Activated CD4-positive, alpha-beta T cell treated with anti-CD3 and anti-CD28 coated beads, Interleukin-2, Interleukin-6, amounts not matched to agents 100 ng/mL and 50 ng/mL, durations not matched to agents 16 hours and 8 hours (primary cell): ENCODE measurements around the gene TRPT1.

Experiments used
- DNase-seq: peaks from one replicate; pipeline ENCODE4 v3.0.0-alpha.2; 2020

The TRPT1 gene

DNA sequence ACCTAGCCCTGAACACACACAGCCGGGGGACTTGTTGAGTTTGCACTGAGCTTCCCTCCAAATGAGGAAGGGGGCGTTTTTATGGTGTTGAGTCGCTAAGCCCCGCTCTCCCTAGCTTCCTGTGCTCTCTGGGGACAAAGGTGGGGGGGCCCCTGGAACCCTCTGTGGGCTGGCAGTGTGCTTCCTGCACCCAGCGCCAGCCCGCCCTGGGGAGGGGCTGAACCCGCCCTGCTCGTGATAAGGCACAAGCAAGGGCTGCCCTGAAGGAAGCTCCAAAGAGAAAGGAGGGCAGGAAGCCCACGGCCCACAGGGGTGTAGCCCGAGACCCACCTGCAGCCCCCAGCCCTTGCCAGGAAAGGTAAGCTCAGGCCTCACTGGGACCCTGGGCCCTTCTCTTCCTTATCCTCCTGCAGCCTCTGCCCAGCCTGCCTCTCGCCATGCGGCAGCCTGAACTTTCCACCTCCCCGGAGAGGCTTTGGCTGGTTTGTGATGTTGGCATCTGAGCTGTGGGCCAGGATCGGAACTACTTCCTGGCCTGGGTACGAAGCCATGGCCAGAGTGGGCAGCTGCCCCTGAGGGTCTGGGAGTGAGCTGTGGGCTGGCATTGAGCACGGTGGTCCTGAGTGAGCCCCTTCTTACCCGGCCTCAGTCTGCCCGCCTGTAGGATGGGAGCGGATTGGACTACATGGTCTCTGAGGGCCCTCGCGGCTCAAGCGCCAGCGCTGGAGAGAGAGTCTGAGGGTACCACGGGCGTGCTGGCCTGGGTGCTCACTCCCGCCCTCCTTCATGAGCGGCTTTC, 19.3 kb downstream of the TRPT1 start, which contains the start of gene FERMT3:
FERMT3 (plus strand) TSS at position 265 of the 799 bp plus-strand sequence. CDS start 644 bp downstream, outside the sequence.
- DNase-seq: peak; percentile 90

DNA sequence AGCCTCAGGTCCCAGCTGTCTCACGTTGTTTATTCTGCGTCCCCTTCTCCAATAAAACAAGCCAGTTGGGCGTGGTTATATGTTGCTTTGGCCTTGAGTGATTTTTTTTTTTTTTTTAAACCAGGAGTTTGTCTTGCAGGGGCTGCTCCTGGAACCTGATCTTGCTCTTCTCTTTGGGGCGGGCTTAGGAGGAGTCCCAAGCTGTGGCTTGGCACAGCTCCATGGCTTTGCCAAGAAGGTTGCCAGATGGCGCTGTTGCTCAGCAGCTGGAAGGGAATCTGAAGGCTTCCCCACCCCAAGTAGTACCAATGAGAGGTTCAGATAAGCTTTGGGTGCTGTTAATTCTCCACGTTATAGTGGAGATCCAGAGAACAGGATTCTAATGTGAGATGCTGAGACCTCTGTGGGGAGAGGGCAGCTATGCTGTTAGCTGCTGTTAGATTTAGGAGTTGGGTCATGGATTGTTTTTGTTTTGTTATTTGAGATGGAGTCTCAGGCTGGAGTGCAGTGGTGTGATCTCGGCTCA, 21.5 kb downstream of the TRPT1 start:
- DNase-seq: peak; percentile 76

DNA sequence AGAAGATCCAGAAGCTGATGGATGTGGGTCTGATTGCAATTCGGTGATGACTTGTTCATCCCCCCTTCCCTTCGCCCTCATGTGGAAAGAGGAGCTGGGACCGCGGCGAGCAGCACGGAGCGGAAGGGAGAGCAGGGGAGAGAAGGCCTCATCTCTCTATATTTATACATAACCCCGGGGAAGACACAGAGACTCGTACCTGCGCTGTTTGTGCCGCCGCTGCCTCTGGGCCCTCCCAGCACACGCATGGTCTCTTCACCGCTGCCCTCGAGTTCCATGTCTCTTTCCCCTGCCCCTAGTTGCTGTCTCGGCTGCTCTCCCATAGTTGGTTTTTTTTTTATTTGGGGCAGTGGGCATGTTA, 21.9 kb downstream of the TRPT1 start:
- DNase-seq: no peak

DNA sequence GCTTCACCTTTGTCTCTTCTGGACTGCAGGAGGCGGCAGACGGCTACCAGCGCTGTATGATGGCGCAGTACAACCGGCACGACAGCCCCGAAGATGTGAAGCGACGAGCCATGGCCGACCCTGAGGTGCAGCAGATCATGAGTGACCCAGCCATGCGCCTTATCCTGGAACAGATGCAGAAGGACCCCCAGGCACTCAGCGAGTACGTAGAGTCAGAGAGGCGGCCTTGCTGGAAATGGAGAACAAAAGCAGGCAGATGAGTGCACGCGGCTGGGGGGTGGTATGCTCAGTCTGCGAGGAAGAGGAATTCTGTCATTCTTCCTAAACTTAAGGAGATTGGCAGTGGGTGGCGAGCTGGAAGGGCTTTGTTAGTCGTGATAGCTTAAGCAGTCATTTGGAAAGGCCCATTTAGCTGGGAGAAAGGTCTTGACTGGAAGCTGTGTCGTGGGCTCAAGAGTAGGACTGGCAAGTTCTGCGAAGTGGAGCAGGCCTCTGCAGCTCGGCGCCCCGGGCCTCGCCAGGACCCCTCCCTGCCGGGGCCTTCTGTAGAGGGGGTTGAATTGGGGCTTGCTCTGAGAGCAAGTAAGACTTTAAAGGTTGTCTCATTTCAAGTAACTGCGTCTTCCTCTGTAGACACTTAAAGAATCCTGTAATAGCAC, 22.4 kb downstream of the TRPT1 start:
- DNase-seq: no peak

DNA sequence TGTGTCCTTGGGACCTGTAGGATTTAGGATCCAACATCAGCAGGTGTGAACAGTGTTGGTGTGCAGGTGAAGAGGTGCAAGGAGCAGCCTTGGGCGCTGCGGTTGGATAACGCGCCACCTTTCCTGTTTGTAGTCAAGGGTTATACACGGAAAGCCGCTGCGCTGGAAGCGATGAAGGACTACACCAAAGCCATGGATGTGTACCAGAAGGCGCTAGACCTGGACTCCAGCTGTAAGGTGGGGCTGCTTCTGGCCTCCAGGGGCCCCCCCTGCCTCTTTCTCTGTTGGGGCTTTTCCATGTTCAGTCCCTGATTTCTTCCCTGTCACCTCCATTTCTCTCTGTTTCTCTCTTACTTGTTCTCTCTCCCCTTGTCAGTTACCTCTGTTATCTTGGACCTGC, 23.0 kb downstream of the TRPT1 start:
- DNase-seq: no peak

DNA sequence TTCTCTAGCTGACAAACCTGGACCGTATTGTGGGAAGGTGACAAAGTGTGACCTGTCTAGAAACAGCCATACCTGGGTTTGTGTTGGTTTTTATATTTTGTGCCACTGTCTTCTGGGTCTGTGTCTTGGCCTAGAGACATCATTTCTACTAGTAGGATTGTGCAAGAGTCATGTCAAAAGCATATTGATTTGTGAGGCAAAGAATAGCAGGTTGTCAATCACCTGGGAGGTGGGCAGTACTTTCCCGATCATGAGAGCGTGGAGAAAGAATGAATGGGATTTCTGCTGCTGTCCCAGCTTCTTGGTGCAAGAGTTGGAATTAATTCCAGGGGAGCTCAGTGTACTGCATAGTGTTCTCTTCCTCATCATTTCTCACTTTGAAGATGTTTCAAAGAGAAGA, 24.4 kb downstream of the TRPT1 start:
- DNase-seq: no peak

DNA sequence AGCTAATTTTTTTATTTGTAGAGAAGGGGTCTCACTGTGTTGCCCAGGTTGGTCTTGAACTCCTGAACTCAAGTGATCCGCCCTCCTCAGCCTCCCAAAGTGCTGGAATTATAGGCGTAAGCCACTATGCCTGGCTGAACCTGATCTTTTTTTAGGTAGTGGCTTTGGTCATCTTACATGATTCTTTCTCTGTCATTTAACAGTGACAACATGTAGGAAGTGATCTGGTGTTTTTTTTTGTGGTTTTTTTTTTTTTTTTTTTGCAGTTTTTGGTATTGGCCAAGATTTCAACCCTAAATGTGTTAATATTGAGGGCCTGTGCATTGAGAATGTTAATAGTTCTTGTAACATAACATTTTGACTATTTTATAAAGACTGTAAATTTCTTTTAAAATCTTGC, 27.5 kb downstream of the TRPT1 start:
- no peak for DNase-seq

DNA sequence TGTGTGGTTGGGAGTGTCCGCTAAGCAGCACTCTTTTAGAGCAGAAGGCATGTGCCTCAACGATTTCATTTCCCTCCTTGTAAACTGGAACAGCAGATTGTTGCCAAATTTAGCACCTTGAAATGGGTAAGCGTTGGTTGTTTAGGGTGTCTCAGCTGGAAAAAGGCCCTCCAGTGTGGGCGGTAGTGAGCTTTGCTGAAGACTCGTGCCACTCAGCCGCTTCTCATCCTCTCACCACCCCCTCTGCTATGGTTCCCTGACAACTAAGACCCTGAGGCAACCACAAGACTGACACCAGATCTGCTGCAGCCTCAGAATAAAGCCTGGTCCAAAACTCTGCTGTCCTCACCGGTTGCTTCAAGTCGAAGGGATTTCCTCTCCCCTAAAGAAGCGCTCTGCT, 29.4 kb downstream of the TRPT1 start:
- no peak for DNase-seq

DNA sequence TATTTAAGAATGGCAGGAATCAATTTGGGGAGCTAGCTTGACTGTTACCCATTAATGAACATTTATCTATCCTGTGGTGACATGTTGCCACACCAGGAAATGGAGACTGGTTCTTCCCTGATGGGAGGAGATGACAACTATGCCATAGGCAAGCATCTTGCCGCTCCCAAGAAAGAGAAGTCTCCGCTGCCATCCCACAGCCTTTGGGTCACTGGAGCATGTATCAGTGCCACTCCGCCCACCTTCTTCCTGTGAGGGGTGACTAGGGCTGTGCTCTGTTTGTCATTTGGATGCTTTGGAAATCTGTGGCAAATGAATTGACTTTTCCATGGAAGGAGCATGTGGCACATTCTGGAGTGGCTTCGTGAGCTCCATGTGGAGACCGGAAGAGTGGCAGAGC, 33.6 kb downstream of the TRPT1 start:
- no peak for DNase-seq

DNA sequence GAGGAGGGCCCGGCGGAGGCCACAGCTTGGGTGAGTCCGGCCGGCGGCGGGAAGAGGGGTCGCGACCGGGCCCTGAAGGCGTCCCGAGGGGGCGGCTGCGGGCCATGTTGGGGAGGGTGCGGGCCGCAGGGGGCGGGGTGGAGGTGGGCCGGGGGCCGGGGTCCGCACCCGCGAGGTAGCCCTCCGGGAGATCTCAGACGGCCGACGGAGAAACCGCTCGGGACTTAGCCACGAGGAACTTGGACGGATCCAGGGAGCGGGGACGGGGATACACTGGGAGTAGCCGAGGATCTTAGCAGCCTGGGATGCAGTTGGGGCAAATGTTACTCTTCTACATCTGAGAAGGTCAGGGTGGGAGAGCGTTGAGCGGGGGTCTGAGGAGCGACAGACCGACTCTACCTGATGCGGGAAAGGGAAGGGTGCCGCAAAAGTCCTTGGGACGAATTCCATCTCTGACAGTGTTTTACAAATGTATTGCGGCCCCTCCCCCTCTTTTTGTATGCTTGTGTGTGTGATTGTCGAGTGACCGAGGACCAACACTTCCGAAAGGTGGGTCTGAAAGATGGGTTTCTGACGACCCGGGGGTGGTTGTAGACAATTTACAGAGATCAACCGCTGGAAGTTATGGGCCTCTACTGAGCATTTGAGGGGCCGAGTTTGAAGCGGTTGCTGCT, 39.4 kb downstream of the TRPT1 start:
- peak; percentile 61 for DNase-seq

DNA sequence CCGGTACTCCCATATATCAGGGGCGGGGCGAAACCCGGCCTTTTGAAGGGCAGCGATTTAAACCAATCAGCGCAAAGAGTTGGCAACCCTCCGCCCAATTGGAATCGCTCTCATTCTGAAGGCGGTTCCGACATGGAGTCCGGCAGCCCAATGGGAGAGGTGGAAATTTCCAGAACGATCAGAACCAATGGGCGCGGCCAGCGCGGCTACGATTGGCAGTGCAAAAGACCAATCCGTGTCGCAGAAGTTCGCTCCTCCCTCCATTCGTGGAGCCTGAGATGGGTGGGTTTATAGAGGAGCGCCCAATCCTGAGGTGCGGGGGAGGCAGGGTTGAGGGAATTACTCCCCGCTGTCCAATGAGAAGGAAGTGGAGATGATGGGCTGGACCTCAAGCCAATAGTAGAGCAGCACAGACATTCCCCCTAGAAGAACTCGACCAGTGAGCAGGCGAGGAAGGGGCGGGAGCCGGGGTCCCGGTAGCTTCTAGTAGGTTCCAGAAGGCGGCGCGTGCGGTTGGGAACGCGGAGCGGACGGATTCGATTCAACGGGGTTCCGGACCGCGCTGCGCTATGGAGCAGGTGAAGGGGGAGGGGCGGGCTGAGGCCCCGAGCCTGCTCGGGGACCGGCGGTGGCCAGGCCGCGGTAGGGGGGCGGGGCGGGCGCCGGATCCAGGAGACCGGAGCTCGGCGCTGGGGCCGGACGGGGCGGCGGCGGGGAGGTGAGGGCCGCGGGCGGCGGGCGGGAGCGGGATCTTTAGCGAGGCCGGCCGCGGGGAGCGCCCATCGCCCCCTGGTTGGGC, 40.1 kb downstream of the TRPT1 start, which contains the start of gene STIP1:
STIP1 (plus strand) TSS at position 479 of the 799 bp plus-strand sequence; CDS start at position 570, 91 bp downstream.
- DNase-seq: peak; percentile 100

DNA sequence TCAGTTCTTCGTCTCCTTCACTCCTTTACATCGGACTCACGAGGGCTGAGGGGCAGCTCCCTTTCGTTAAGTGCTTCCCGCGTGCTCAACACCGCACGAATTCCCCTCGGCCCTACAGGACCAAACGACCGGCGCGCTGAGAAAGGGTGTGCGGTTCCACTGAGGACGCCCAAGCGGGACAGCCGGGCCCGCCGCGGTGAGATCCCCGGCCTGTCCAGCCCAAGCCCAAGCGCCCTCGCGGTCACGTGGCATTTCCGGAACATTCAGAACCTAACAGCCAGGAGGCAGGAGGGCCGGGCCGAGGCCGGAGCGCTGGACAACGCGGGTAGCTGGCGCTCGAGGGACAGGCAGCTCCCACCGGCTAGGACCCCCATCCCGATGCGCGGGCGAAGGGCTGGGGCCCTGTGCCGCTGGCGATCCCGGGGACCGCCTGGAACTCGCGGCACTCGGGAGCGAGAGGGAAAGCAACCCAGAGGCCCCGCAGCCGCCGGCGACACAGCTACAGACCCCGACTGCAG, 40.8 kb downstream of the TRPT1 start:
- no peak for DNase-seq

DNA sequence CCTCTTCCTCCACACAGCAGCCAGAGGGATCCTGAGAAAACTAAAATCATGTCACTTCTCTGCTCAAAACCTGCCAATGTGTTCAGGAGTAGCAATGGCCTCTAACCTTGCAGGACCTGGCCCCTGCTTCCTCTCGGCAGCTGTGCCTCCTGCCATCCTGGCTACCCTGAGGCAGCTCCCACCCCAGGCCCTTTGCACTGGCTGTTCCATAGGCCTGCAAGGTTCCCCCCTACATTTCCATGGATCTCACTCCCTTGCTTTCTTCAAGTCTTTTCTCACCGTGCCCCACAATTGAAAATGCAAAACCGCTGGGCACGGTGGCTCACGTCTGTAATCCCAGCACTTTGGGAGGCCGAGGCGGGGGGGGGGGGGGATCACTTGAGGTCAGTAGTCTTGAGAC, 42.1 kb downstream of the TRPT1 start:
- no peak for DNase-seq

DNA sequence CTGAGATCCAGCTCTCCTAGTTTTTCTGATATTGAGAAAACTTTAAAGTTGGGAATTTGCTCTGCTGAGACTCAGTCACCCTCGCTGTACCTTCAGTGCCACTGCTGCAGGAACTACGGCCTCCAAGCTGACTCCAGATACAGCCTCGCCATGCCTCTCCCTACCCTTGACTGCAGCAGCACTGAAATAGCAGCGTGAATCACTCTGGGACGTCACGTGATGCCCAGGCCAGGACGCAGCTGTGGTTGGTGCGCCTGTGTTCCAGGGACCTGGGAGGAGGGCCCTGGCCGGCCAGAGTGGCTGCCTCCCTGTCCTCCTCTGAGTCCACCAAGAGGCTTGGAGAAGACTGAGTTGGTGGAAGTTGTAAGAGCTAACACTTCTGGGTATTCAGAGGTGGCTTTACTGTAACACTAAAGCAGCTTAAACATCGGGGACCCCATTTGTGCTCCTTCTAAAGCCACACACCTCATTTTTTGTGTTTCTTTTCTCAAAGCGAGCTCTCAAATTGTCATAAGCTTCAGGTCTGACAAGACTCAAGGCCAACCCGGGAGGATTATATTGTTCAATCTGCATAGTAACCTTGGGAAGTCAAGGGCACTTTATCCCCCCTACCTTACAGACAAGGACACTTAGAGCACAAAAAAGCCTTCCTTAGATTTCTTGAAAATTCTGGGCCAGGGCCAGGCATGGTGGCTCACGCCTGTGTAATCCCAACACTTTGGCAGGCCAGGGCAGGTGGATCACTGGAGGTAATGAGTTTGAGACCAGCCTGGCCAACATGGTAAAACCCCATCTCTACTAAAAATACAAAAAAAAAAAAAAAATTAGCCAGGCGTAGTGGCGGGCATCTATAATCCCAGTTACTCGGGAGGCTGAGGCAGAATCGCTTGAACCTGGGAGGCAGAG, 44.2 kb downstream of the TRPT1 start:
- DNase-seq: peak; percentile 63

DNA sequence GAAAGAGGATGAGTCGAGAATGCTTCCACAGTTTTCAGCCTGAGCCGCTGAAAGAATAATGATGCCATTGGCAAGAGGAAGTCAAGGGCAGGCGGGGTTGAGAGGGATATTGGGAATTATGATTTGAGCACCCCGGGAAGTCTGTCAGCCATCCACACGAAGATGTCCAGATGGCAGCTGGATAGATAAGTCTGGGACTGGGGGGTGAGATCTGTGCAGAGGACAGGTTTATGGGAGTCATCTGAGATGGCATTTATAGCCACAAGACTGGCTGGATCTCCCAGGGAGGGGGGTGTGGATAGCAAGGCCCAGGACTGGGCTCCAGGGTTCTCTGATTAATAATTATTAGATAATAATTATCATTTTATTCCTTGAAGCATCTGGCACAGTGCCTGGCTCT, 45.1 kb downstream of the TRPT1 start:
- no peak for DNase-seq

DNA sequence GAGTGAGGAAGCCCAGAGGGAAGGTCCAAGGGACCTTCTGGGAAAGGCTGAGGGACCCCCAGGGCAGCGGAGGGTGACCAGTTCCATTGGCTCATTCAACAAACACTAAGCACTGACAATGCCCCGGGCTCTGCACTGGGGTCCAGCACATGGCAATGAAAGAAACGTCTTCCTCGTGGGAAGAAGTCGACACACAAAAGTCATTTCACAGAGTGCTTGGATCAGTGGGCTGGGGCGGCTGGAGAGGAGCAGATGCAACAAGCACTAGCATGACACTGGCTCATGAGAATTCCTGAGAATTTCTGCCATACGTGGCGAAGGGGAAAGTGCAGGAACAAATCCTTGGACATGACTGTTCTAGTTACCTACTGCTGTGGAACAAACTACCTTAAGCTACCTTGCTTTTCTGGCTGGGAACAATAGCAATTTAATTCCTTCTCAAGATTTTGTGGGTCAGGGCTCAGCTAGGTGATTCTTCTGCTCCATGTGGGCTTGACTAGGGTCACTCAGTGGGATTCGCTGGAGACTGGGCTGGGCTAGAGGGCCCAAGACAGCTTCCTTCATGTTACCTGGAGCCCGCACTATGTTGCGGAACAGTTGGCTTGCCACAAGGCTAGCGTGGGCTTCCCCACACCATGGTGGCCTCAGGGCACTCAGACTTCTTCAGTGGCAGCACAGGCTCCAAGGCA, 46.9 kb downstream of the TRPT1 start:
- DNase-seq: no peak

DNA sequence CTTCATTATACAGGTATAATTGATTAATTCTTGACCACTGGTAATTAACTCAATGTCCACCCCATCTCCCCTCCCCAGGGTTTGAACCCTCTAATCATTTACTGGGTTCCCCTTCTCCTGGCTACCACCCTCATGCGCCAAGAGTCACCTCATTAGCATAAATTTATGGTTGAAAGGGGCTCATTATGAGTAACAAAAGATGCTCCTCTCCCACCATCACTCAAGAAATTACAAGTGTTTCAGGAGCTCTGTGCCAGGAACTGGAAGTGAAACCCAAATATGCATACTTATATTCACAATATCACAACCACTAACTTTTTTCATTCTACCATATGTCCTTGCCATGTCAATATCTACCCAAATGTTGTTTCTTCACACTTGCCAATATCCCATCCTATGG, 47.8 kb downstream of the TRPT1 start:
- peak; percentile 22 for DNase-seq

DNA sequence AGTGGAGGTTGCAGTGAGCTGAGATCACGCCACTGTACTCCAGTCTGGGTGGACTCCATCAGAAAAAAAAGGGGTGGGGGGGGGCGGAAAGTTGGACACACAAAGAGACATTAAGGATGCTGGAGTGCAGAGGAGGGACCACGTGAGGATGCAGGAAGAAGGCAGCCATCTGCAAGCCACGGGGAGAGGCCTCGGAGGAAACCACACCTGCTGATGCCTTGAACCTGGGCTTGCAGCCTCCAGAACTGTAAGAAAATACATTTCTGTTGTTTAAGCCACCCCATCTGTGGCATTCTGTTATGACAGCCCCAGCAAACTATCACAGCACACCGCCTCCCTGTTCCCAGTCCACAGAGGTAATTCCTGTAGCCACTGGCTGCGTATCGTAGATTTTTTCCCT, 49.2 kb downstream of the TRPT1 start:
- DNase-seq: no peak
